ENCODE results near the gene ERBB3.
"Not testable (repeated sequence)": the region's sequence is repeated elsewhere in the genome, so short reads cannot be mapped to it uniquely, and the experiment has no call there.

The ERBB3 gene

GRCh38 chr12:56115329-56115728 is 35.4 kb downstream of the ERBB3 start:
- no peak for DNase-seq (ENCODE audit: low spot score)

GRCh38 chr12:56116267-56117081 is 36.5 kb downstream of the ERBB3 start, which contains the start of gene RPL41:
Gene RPL41 (plus strand): TSS chr12:56116633.
- peak; percentile 73 for DNase-seq (ENCODE audit: low spot score)

GRCh38 chr12:56117082-56117706 is 37.2 kb downstream of the ERBB3 start:
- not testable (repeated sequence) for DNase-seq (ENCODE audit: low spot score)

GRCh38 chr12:56117778-56118687 is 38.1 kb downstream of the ERBB3 start, which contains the start of gene ZC3H10:
Gene ZC3H10 (plus strand): TSS chr12:56118266. CDS start chr12:56120563, 2,297 bp downstream.
- DNase-seq (ENCODE audit: low spot score) = peak; percentile 88

- DNase-seq (ENCODE audit: low spot score) = no peak
Measured at GRCh38 chr12:56118688-56119357, 38.9 kb downstream of the ERBB3 start.

- peak; percentile 86 for DNase-seq (ENCODE audit: low spot score)
Measured at GRCh38 chr12:56119361-56119796, 39.4 kb downstream of the ERBB3 start.

GRCh38 chr12:56120158-56120846 is 40.3 kb downstream of the ERBB3 start:
- DNase-seq (ENCODE audit: low spot score) = no peak

- DNase-seq (ENCODE audit: low spot score) = no peak
Measured at GRCh38 chr12:56121204-56121870, 41.4 kb downstream of the ERBB3 start.

GRCh38 chr12:56122637-56123036 is 42.7 kb downstream of the ERBB3 start:
- DNase-seq (ENCODE audit: low spot score) = no peak

GRCh38 chr12:56124133-56124532 is 44.2 kb downstream of the ERBB3 start:
- DNase-seq (ENCODE audit: low spot score) = no peak

- DNase-seq (ENCODE audit: low spot score) = no peak
Measured at GRCh38 chr12:56126732-56127239, 46.8 kb downstream of the ERBB3 start.

GRCh38 chr12:56127485-56127887 is 47.5 kb downstream of the ERBB3 start:
- DNase-seq (ENCODE audit: low spot score) = no peak

GRCh38 chr12:56127888-56128669 is 48.1 kb downstream of the ERBB3 start, which contains the start of gene ESYT1:
Gene ESYT1 (plus strand): TSS chr12:56128267. CDS start chr12:56128320, 53 bp downstream.
- DNase-seq (ENCODE audit: low spot score) = peak; percentile 95

- peak; percentile 23 for DNase-seq (ENCODE audit: low spot score)
Measured at GRCh38 chr12:56128670-56129205, 48.8 kb downstream of the ERBB3 start.

GRCh38 chr12:56129206-56129941 is 49.4 kb downstream of the ERBB3 start:
- DNase-seq (ENCODE audit: low spot score) = peak; percentile 80

- no peak for DNase-seq (ENCODE audit: low spot score)
Measured at GRCh38 chr12:56129942-56130495, 50.1 kb downstream of the ERBB3 start.

GRCh38 chr12:56130876-56131275 is 50.9 kb downstream of the ERBB3 start:
- no peak for DNase-seq (ENCODE audit: low spot score)

GRCh38 chr12:56134897-56135296 is 54.9 kb downstream of the ERBB3 start:
- DNase-seq (ENCODE audit: low spot score) = no peak

Data from iPS-NIHi11 (cell line).